Esophagus muscularis mucosa (tissue), 4 donors: ENCODE measurements around the gene EMSY. TPM values are rescaled to one million over a fixed set of nuclear protein-coding genes. Genes with fewer than 3 reads are reported as not detected.
A peak's percentile ranks its signal among the peaks of the same experiment; 100 is the strongest.

ENCODE experiments used
- DNase-seq: peaks from one replicate; pipeline ENCODE4 v3.0.0-alpha.2; 2017; ENCODE audit errors: extremely low spot score
- H3K27ac ChIP-seq, 4 donors: fragments of 200-600 bp; sonication (generic); replicated peaks in 1 of 4; 1 replicate in 3 of 4; 2 replicates in 1 of 4; pipeline ENCODE4 v1.5.1; 2016 to 2019; ENCODE audit warnings: mild to moderate bottlenecking in 1 of 4
- H3K27me3 ChIP-seq, 4 donors: fragments of 200-600 bp; sonication (generic); one replicate each; pipeline versions ENCODE4 v1.5.1 to v1.6.0; 2016 to 2019
- H3K36me3 ChIP-seq, 4 donors: fragments of 200-600 bp; sonication (generic); one replicate each; pipeline ENCODE4 v1.5.1; 2016 to 2019
- H3K4me1 ChIP-seq, 4 donors: fragments of 200-600 bp; sonication (generic); one replicate each; pipeline ENCODE4 v1.5.1; 2016 to 2019
- H3K4me3 ChIP-seq, 4 donors: fragments of 200-600 bp; sonication (generic); 1 replicate in 2 of 4; 2 replicates in 2 of 4; pipeline ENCODE4 v1.5.1; 2016 to 2019; ENCODE audit warnings: mild to moderate bottlenecking in 4 of 4, moderate library complexity in 1 of 4
- H3K9me3 ChIP-seq, 4 donors: fragments of 200-600 bp; sonication (generic); 1 replicate in 3 of 4; 2 replicates in 1 of 4; pipeline ENCODE4 v1.5.1; 2016 to 2019
- CTCF ChIP-seq, 3 experiments: fragments of 200-600 bp in 2 of 3; fragments of 450-650 bp in 1 of 3; sonication (generic) in 2 of 3; IDR thresholded peaks; one replicate each; pipeline ENCODE4 v1.5.1; 2017 to 2019; ENCODE audit warnings: antibody characterized with exemption in 3 of 3, mild to moderate bottlenecking in 2 of 3, moderate library complexity in 1 of 3
- EP300 ChIP-seq: sonication (generic); formaldehyde crosslinking; IDR thresholded peaks from one replicate; pipeline ENCODE4 v1.6.1; 2017; ENCODE audit warnings: antibody characterized with exemption
- POLR2A ChIP-seq: fragments of 450-650 bp; IDR thresholded peaks from one replicate; pipeline ENCODE4 v1.6.1; 2017; ENCODE audit warnings: antibody characterized with exemption, moderate library complexity, mild to moderate bottlenecking, low read depth
- POLR2AphosphoS5 ChIP-seq, 2 donors: sonication (generic); formaldehyde crosslinking; IDR thresholded peaks; one replicate each; pipeline ENCODE4 v1.6.1; 2017; ENCODE audit warnings: antibody characterized with exemption in 2 of 2
- WGBS: methylation state at CpG from one replicate; pipeline ENCODE4 v1.1.5; 2018; 5-methylcytosine and 5-hydroxymethylcytosine counted together
- intact Hi-C: fragments of 100-400 bp; cut with DNase I; formaldehyde crosslinking; loops from one replicate; pipeline ENCODE4 v1.15.1; 2023
- total RNA-seq, 4 donors: library from RNA; depleted of rRNA; stranded (reverse); fragments of >200 nt; gene quantifications; one replicate each; pipeline versions ENCODE4 v1.1.0 to v1.2.1, GENCODE V29; 2016

The EMSY gene
- total RNA-seq, 4 donors from 2014 or later: 17.1 to 34.6 (median 27.6) TPM

- intact Hi-C loops: no loop called here
- no peaks in the 10 kb centered on the region for H3K4me1 ChIP-seq
- no peak overlapping the region for H3K4me3 ChIP-seq
- H3K9me3 ChIP-seq: no peaks in the 10 kb centered on the region
- H3K36me3 ChIP-seq: no peaks in the 10 kb centered on the region
- WGBS: 75% methylated on average over 3 of the region's 3 CpGs
- DNase-seq: no peak
- H3K27ac ChIP-seq: no peak overlapping the region
- no peak for TF ChIP-seq EP300
- TF ChIP-seq POLR2AphosphoS5 (IDR thresholded peaks at IDR 0.05): no peak
- TF ChIP-seq CTCF (IDR thresholded peaks at IDR 0.05): no peak
- TF ChIP-seq POLR2A: no peak
- H3K27me3 ChIP-seq: no peaks in the 10 kb centered on the region
Measured at GRCh38 chr11:76424379-76424778, 20.4 kb upstream of the EMSY start.

GRCh38 chr11:76424891-76425290 is 19.9 kb upstream of the EMSY start:
- Histone ChIP-seq H3K27ac (no peak overlapping the region), H3K27me3 (no peaks in the 10 kb centered on the region), H3K4me1 (no peaks in the 10 kb centered on the region), H3K4me3 (no peak overlapping the region), H3K36me3 (no peaks in the 10 kb centered on the region), H3K9me3 (no peaks in the 10 kb centered on the region)
- no peak for TF ChIP-seq POLR2A
- no peak for TF ChIP-seq POLR2AphosphoS5 (IDR thresholded peaks at IDR 0.05)
- TF ChIP-seq EP300: no peak
- no peak for TF ChIP-seq CTCF (IDR thresholded peaks at IDR 0.05)
- DNase-seq: no peak
- intact Hi-C loops: no loop called here
- 96% methylated on average over 2 of the region's 2 CpGs for WGBS

- no peaks in the 10 kb centered on the region for H3K4me1 ChIP-seq
- intact Hi-C loops: no loop called here
- no peak for DNase-seq
- H3K27ac ChIP-seq: no peak overlapping the region
- H3K36me3 ChIP-seq: no peaks in the 10 kb centered on the region
- no peak for TF ChIP-seq POLR2A
- no peaks in the 10 kb centered on the region for H3K9me3 ChIP-seq
- H3K4me3 ChIP-seq: no peak overlapping the region
- H3K27me3 ChIP-seq: no peaks in the 10 kb centered on the region
Measured at GRCh38 chr11:76426660-76427059, 18.2 kb upstream of the EMSY start.

- DNase-seq: no peak
- TF ChIP-seq EP300: no peak
- no peak for TF ChIP-seq POLR2A
- no peak for TF ChIP-seq POLR2AphosphoS5 (IDR thresholded peaks at IDR 0.05)
- TF ChIP-seq CTCF (IDR thresholded peaks at IDR 0.05): no peak
- Histone ChIP-seq H3K27ac (no peak overlapping the region), H3K36me3 (no peaks in the 10 kb centered on the region), H3K9me3 (no peaks in the 10 kb centered on the region), H3K4me1 (no peaks in the 10 kb centered on the region), H3K4me3 (no peak overlapping the region), H3K27me3 (no peaks in the 10 kb centered on the region)
- 88% methylated on average over 1 of the region's 1 CpG for WGBS
- intact Hi-C loops: no loop called here
Measured at GRCh38 chr11:76436020-76436419, 8.8 kb upstream of the EMSY start.

GRCh38 chr11:76443268-76443980 is 1.4 kb upstream of the EMSY start:
- intact Hi-C loops: loop anchor here (10.0 kb wide), 1 partner anchor 239 kb away; the partner anchor contains the start of gene WNT11
- H3K27me3 ChIP-seq: no peaks in the 10 kb centered on the region
- H3K27ac ChIP-seq: peak overlapping the region; percentile 84 to 96 (median 94)
- no peaks in the 10 kb centered on the region for H3K9me3 ChIP-seq
- 38% methylated on average over 10 of the region's 10 CpGs for WGBS
- peaks cover 18 to 34% (median 30%) of the 10 kb centered on the region in 4 donors for H3K4me1 ChIP-seq
- TF ChIP-seq POLR2A (no peak), EP300 (no peak), POLR2AphosphoS5 (IDR thresholded peaks at IDR 0.05) (no peak), CTCF (IDR thresholded peaks at IDR 0.05) (no peak)
- H3K4me3 ChIP-seq: peak overlapping the region; percentile 62 to 95 (median 91)
- no peak for DNase-seq
- H3K36me3 ChIP-seq: peaks cover 0 to 15% (median 10%) of the 10 kb centered on the region in 4 donors
